Karpas-422 (cell line): ENCODE data around the gene PRKN. TPM values are rescaled to one million over a fixed set of nuclear protein-coding genes. Genes with fewer than 3 reads are reported as not detected.

Experiments
- DNase-seq: peaks from one replicate; pipeline ENCODE4 v3.0.0-alpha.2; 2015
- H2AFZ ChIP-seq: fragments of 200-600 bp; sonication (generic); 2 replicates; pipeline ENCODE4 v1.6.1; 2014; ENCODE audit warnings: antibody characterized with exemption, low read length, mixed read lengths
- H3K27ac ChIP-seq: fragments of 200-600 bp; sonication (generic); 2 replicates; pipeline ENCODE4 v1.5.1; 2014; ENCODE audit warnings: mild to moderate bottlenecking, low read length, moderate library complexity
- H3K27me3 ChIP-seq: fragments of 200-600 bp; sonication (generic); 2 replicates; pipeline ENCODE4 v1.6.1; 2014; ENCODE audit warnings: low read length, mixed read lengths
- H3K36me3 ChIP-seq: fragments of 200-600 bp; sonication (generic); 2 replicates; pipeline ENCODE4 v1.6.1; 2014; ENCODE audit warnings: low read length, mixed read lengths; ENCODE audit not compliant: insufficient read depth
- H3K4me1 ChIP-seq: fragments of 200-600 bp; sonication (generic); 2 replicates; pipeline ENCODE4 v1.6.1; 2014; ENCODE audit warnings: mild to moderate bottlenecking, low read length, mixed read lengths
- H3K4me2 ChIP-seq: fragments of 200-600 bp; sonication (generic); 2 replicates; pipeline ENCODE4 v1.6.1; 2014; ENCODE audit warnings: low read length, low read depth, mild to moderate bottlenecking; ENCODE audit not compliant: poor library complexity, severe bottlenecking
- H3K4me3 ChIP-seq: fragments of 200-600 bp; sonication (generic); 2 replicates; pipeline ENCODE4 v1.5.1; 2014; ENCODE audit warnings: mild to moderate bottlenecking, antibody characterized with exemption, low read length, mixed read lengths
- H3K79me2 ChIP-seq: fragments of 200-600 bp; sonication (generic); 2 replicates; pipeline ENCODE4 v1.6.1; 2014; ENCODE audit warnings: mild to moderate bottlenecking, low read length, mixed read lengths
- H3K9ac ChIP-seq: fragments of 200-600 bp; sonication (generic); 2 replicates; pipeline ENCODE4 v1.6.0; 2014; ENCODE audit warnings: low read length
- H3K9me2 ChIP-seq: fragments of 200-600 bp; sonication (generic), shearing (Covaris generic); replicated peaks from 2 replicates; pipeline ENCODE4 v1.6.0; 2014; ENCODE audit warnings: mild to moderate bottlenecking, low read length, moderate library complexity; ENCODE audit not compliant: insufficient read depth
- H3K9me3 ChIP-seq: fragments of 300-700, 200-600 bp; sonication (generic); 2 replicates; pipeline ENCODE4 v1.6.1; 2014; ENCODE audit warnings: low read length, mixed read lengths
- H4K20me1 ChIP-seq: fragments of 200-600 bp; sonication (generic); 2 replicates; pipeline ENCODE4 v1.6.1; 2014; ENCODE audit warnings: mild to moderate bottlenecking, antibody characterized with exemption, low read length, low read depth; ENCODE audit not compliant: insufficient read depth
- total RNA-seq: library from RNA; depleted of rRNA; stranded (reverse); fragments of >200 nt; shearing (Covaris generic); gene quantifications from 2 replicates; pipeline ENCODE4 v1.2.3, GENCODE V29; 2014; ENCODE audit warnings: low replicate concordance

Gene PRKN
- total RNA-seq, 1 experiment from 2014 or later, result not detected

DNA sequence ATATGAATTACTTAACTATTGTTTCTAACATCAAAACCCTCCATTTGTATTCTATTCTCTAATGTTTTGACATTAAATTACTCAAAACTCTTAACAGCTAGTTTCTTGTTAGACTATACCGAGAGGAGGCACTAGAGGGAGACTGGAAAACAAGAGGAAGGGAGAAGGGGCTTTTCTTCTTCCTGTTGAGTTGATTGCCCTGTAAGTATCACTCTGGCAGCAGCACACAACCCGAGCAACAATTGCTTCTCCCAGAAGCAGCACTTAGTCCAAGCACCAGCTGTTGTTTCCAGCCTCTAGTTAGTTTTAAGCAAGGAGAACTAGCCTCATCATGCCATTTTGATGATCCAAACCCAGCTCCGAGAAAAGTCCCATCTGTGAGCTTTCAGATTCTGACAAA is 603.8 kb downstream of the PRKN start:
- H3K4me2 ChIP-seq, result no peak overlapping the region
- no peaks in the 10 kb centered on the region for H3K9me2 ChIP-seq
- H3K36me3 ChIP-seq, result no peaks in the 10 kb centered on the region
- H3K27ac ChIP-seq, result no peak overlapping the region
- H3K9me3 ChIP-seq, result peaks cover 23% of the 10 kb centered on the region
- no peak overlapping the region for H3K4me3 ChIP-seq
- no peaks in the 10 kb centered on the region for H3K4me1 ChIP-seq
- no peaks in the 10 kb centered on the region for H3K27me3 ChIP-seq
- no peak for DNase-seq
- no peak overlapping the region for H2AFZ ChIP-seq
- no peaks in the 10 kb centered on the region for H3K79me2 ChIP-seq
- no peaks in the 10 kb centered on the region for H4K20me1 ChIP-seq
- H3K9ac ChIP-seq, result no peak overlapping the region

GRCh38 chr6:162119341-162119740 is 608.2 kb downstream of the PRKN start:
- no peak overlapping the region for H3K4me2 ChIP-seq
- no peak overlapping the region for H3K4me3 ChIP-seq
- H3K9me2 ChIP-seq, result no peaks in the 10 kb centered on the region
- H3K79me2 ChIP-seq, result no peaks in the 10 kb centered on the region
- no peak overlapping the region for H3K27ac ChIP-seq
- peaks cover 5% of the 10 kb centered on the region; the same call in 1 of the 2 replicates for H3K9me3 ChIP-seq
- no peaks in the 10 kb centered on the region for H4K20me1 ChIP-seq
- H2AFZ ChIP-seq, result no peak overlapping the region
- DNase-seq, result no peak
- H3K36me3 ChIP-seq, result no peaks in the 10 kb centered on the region
- H3K27me3 ChIP-seq, result no peaks in the 10 kb centered on the region
- no peaks in the 10 kb centered on the region for H3K4me1 ChIP-seq
- H3K9ac ChIP-seq, result no peak overlapping the region

GRCh38 chr6:162118706-162119105 is 608.9 kb downstream of the PRKN start:
- Histone ChIP-seq H4K20me1 (no peaks in the 10 kb centered on the region), H3K79me2 (no peaks in the 10 kb centered on the region), H3K36me3 (no peaks in the 10 kb centered on the region), H3K9me2 (no peaks in the 10 kb centered on the region), H3K27ac (no peak overlapping the region), H2AFZ (no peak overlapping the region), H3K9me3 (peaks cover 5% of the 10 kb centered on the region; the same call in 1 of the 2 replicates), H3K27me3 (no peaks in the 10 kb centered on the region), H3K4me3 (no peak overlapping the region), H3K4me2 (no peak overlapping the region), H3K4me1 (no peaks in the 10 kb centered on the region), H3K9ac (no peak overlapping the region)
- no peak for DNase-seq

GRCh38 chr6:162116902-162117525 is 610.6 kb downstream of the PRKN start:
- Histone ChIP-seq H3K4me3 (no peak overlapping the region), H3K79me2 (no peaks in the 10 kb centered on the region), H3K4me1 (no peaks in the 10 kb centered on the region), H3K27ac (no peak overlapping the region), H3K9me2 (no peaks in the 10 kb centered on the region), H3K36me3 (no peaks in the 10 kb centered on the region), H3K9ac (no peak overlapping the region), H3K9me3 (peaks cover 5% of the 10 kb centered on the region; the same call in 1 of the 2 replicates), H3K27me3 (no peaks in the 10 kb centered on the region), H3K4me2 (no peak overlapping the region), H4K20me1 (no peaks in the 10 kb centered on the region), H2AFZ (no peak overlapping the region)
- DNase-seq, result no peak

- H3K36me3 ChIP-seq, result no peaks in the 10 kb centered on the region
- no peak overlapping the region for H3K27ac ChIP-seq
- no peaks in the 10 kb centered on the region for H3K27me3 ChIP-seq
- H3K9ac ChIP-seq, result no peak overlapping the region
- H3K4me1 ChIP-seq, result no peaks in the 10 kb centered on the region
- H3K4me2 ChIP-seq, result no peak overlapping the region
- no peak for DNase-seq
- H2AFZ ChIP-seq, result no peak overlapping the region
- no peaks in the 10 kb centered on the region for H3K9me3 ChIP-seq
- no peaks in the 10 kb centered on the region for H4K20me1 ChIP-seq
- no peaks in the 10 kb centered on the region for H3K9me2 ChIP-seq
- no peak overlapping the region for H3K4me3 ChIP-seq
- no peaks in the 10 kb centered on the region for H3K79me2 ChIP-seq
These were observed 618.0 kb downstream of the PRKN start for GRCh38 chr6:162109480-162110050.

DNA sequence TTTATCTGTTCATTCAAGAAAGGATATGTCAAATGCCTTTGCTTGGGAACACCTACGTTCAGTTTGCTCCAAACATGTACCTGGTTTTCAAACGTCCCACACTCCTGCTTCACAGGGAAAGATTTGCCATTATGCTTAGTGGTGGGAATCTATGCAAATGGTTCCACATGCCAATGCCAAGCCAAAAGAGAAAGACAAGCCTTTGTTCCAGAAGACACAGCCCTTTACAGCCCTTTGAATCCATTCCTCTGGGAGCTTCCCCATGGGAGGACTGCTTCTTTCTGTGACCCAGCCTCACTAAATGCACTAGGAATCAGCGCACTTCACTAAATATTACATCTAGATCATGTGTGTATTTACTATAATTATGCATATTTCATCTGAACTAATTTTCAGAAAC is 619.5 kb downstream of the PRKN start:
- no peaks in the 10 kb centered on the region for H3K27me3 ChIP-seq

GRCh38 chr6:162100096-162100495 is 627.5 kb downstream of the PRKN start:
- no peak for DNase-seq
- Histone ChIP-seq H3K79me2 (no peaks in the 10 kb centered on the region), H3K27ac (no peak overlapping the region), H3K4me3 (no peak overlapping the region), H2AFZ (no peak overlapping the region), H3K9ac (no peak overlapping the region), H3K9me3 (no peaks in the 10 kb centered on the region), H3K4me2 (no peak overlapping the region), H3K9me2 (no peaks in the 10 kb centered on the region), H3K4me1 (no peaks in the 10 kb centered on the region), H3K27me3 (no peaks in the 10 kb centered on the region), H3K36me3 (no peaks in the 10 kb centered on the region), H4K20me1 (no peaks in the 10 kb centered on the region)

More for the DNA sequence above, 619.5 kb downstream of the PRKN start:
- Histone ChIP-seq H3K79me2 (no peaks in the 10 kb centered on the region), H3K9me2 (no peaks in the 10 kb centered on the region), H3K36me3 (no peaks in the 10 kb centered on the region), H3K4me1 (no peaks in the 10 kb centered on the region), H4K20me1 (no peaks in the 10 kb centered on the region), H2AFZ (no peak overlapping the region), H3K4me3 (no peak overlapping the region), H3K9ac (no peak overlapping the region), H3K27ac (no peak overlapping the region), H3K4me2 (no peak overlapping the region), H3K9me3 (no peaks in the 10 kb centered on the region)
- DNase-seq, result no peak

DNA sequence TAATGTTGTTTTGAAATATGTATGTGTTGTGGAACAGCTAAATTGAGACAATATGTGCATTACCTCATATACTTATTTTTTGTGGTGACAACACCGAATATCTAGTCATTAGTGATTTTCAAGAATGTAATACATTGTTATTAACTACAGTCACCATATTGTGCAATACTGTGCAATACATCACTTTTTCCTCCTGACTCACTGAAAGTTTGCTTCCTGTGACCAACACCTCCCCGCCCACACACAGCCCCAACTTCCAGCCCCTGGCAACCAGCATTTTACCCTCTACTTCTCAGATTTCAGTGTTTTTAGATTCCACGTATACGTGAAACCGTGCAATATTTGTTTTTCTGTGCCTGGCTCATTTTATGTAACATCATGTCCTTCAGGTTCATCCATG is 627.9 kb downstream of the PRKN start:
- Histone ChIP-seq H3K9me2 (no peaks in the 10 kb centered on the region), H4K20me1 (no peaks in the 10 kb centered on the region), H3K27me3 (no peaks in the 10 kb centered on the region), H3K9me3 (no peaks in the 10 kb centered on the region), H3K9ac (no peak overlapping the region), H3K27ac (no peak overlapping the region), H3K4me2 (no peak overlapping the region), H3K36me3 (no peaks in the 10 kb centered on the region), H2AFZ (no peak overlapping the region), H3K79me2 (no peaks in the 10 kb centered on the region), H3K4me3 (no peak overlapping the region), H3K4me1 (no peaks in the 10 kb centered on the region)
- no peak for DNase-seq
